ENCODE results near the gene NATD1.

- no peak for TF ChIP-seq CTCF (conservative IDR thresholded peaks at IDR 0.05; ENCODE audit: low read depth in 2 of 2)
- TF ChIP-seq EZH2phosphoT487 (IDR thresholded peaks at IDR 0.05; ENCODE audit: unreplicated experiment): no peak
- TF ChIP-seq REST (IDR thresholded peaks at IDR 0.05; ENCODE audit: unreplicated experiment): no peak
- no peak for TF ChIP-seq POLR2AphosphoS5 (IDR thresholded peaks at IDR 0.05; ENCODE audit: low read depth)
- no peak for TF ChIP-seq EZH2 (IDR thresholded peaks at IDR 0.05; ENCODE audit: low read depth, unreplicated experiment)
- no peak for TF ChIP-seq STAT1 (IDR thresholded peaks at IDR 0.05; ENCODE audit: unreplicated experiment)
- no peak for TF ChIP-seq ZNF114 (CRISPR knock-in tag; IDR thresholded peaks at IDR 0.05)
- TF ChIP-seq ZNF331 (CRISPR knock-in tag; IDR thresholded peaks at IDR 0.05; ENCODE audit: low read depth): no peak
- TF ChIP-seq JUNB (IDR thresholded peaks at IDR 0.05; ENCODE audit: unreplicated experiment): no peak
These were observed 1.7 kb downstream of the NATD1 start for GRCh38 chr17:21251337-21252010.

All from GM23338 (cell line).